ENCODE results near the gene GNG12. TPM values are rescaled to one million over a fixed set of nuclear protein-coding genes. Genes with fewer than 3 reads are reported as not detected.

Gene GNG12
- polyA plus RNA-seq, 1 donor (not counting 4 experiments of a cell fraction or from before 2014, with no cell fraction given) = 208 TPM

GRCh38 chr1:67715819-67716218, 117.4 kb downstream of the GNG12 start:
- Histone ChIP-seq H3K36me3 (ENCODE audit: control insufficient read depth in 2 of 2, extremely low read depth in 1 of 2, insufficient read depth in 2 of 2, low read length in 2 of 2) (peaks cover 0 to 3% of the 10 kb centered on the region in 2 experiments), H2AFZ (ENCODE audit: control insufficient read depth, low read length) (no peak overlapping the region), H3K27me3 (ENCODE audit: control insufficient read depth, extremely low read depth, insufficient read depth, low read length) (no peaks in the 10 kb centered on the region), H3K4me3 (ENCODE audit: control insufficient read depth in 2 of 3, extremely low read depth in 1 of 3, insufficient read depth in 2 of 3, low read depth in 1 of 3, low read length in 3 of 3) (no peak overlapping the region), H3K27ac (ENCODE audit: control insufficient read depth, insufficient read depth, low read length) (no peak overlapping the region), H3K9ac (ENCODE audit: control insufficient read depth, extremely low read depth, insufficient read depth, low read length) (no peak overlapping the region), H4K20me1 (ENCODE audit: control insufficient read depth, extremely low read depth, insufficient read depth, low read length) (no peaks in the 10 kb centered on the region), H3K9me1 (ENCODE audit: control insufficient read depth, extremely low read depth, insufficient read depth, low read length) (no peaks in the 10 kb centered on the region), H3K4me2 (ENCODE audit: control insufficient read depth, extremely low read depth, insufficient read depth, low read depth, low read length) (no peak overlapping the region), H3K79me2 (ENCODE audit: control insufficient read depth, insufficient read depth, low read length) (peaks cover 32% of the 10 kb centered on the region), H3K4me1 (ENCODE audit: control insufficient read depth, extremely low read depth, insufficient read depth, low read length) (peaks cover 58% of the 10 kb centered on the region), H3K9me3 (ENCODE audit: control insufficient read depth, low read depth, low read length) (no peaks in the 10 kb centered on the region)
- TF ChIP-seq CTCF (optimal IDR thresholded peaks at IDR 0.05 in 1 of 3, IDR thresholded peaks at IDR 0.05 in 1 of 3, conservative IDR thresholded peaks at IDR 0.05 in 1 of 3; ENCODE audit: extremely low read depth in 1 of 3, insufficient read depth in 2 of 3, low read length in 3 of 3) (no peak), EZH2 (IDR thresholded peaks at IDR 0.05; ENCODE audit: low read length) (no peak)
- DNase-seq (ENCODE audit: low read depth, low spot score) (no peak), FAIRE-seq (no peak)
- dilution Hi-C loops (cut with MboI; ENCODE audit: extremely low pct_ligation_motif_present, low sequenced_read_pairs) = no loop called here

- Histone ChIP-seq H3K9me1 (ENCODE audit: control insufficient read depth, extremely low read depth, insufficient read depth, low read length) (no peaks in the 10 kb centered on the region), H3K27ac (ENCODE audit: control insufficient read depth, insufficient read depth, low read length) (peak overlapping the region; percentile 62), H3K36me3 (ENCODE audit: control insufficient read depth in 2 of 2, extremely low read depth in 1 of 2, insufficient read depth in 2 of 2, low read length in 2 of 2) (peaks cover 0 to 3% of the 10 kb centered on the region in 2 experiments), H3K79me2 (ENCODE audit: control insufficient read depth, insufficient read depth, low read length) (peaks cover 23% of the 10 kb centered on the region), H4K20me1 (ENCODE audit: control insufficient read depth, extremely low read depth, insufficient read depth, low read length) (no peaks in the 10 kb centered on the region), H3K9me3 (ENCODE audit: control insufficient read depth, low read depth, low read length) (no peaks in the 10 kb centered on the region), H3K27me3 (ENCODE audit: control insufficient read depth, extremely low read depth, insufficient read depth, low read length) (no peaks in the 10 kb centered on the region), H3K4me1 (ENCODE audit: control insufficient read depth, extremely low read depth, insufficient read depth, low read length) (peaks cover 72% of the 10 kb centered on the region), H3K4me3 (ENCODE audit: control insufficient read depth in 2 of 3, extremely low read depth in 1 of 3, insufficient read depth in 2 of 3, low read depth in 1 of 3, low read length in 3 of 3) (peak overlapping the region in 1 of 3 experiments; percentile 22), H3K9ac (ENCODE audit: control insufficient read depth, extremely low read depth, insufficient read depth, low read length) (peak overlapping the region; percentile 52), H3K4me2 (ENCODE audit: control insufficient read depth, extremely low read depth, insufficient read depth, low read depth, low read length) (peak overlapping the region; percentile 50), H2AFZ (ENCODE audit: control insufficient read depth, low read length) (no peak overlapping the region)
- no peak for DNase-seq (ENCODE audit: low read depth, low spot score)
- FAIRE-seq = peak; percentile 59
- dilution Hi-C loops (cut with MboI; ENCODE audit: extremely low pct_ligation_motif_present, low sequenced_read_pairs) = no loop called here
- TF ChIP-seq CTCF (optimal IDR thresholded peaks at IDR 0.05 in 1 of 3, IDR thresholded peaks at IDR 0.05 in 1 of 3, conservative IDR thresholded peaks at IDR 0.05 in 1 of 3; ENCODE audit: extremely low read depth in 1 of 3, insufficient read depth in 2 of 3, low read length in 3 of 3) (no peak), EZH2 (IDR thresholded peaks at IDR 0.05; ENCODE audit: low read length) (no peak)
These were observed 120.0 kb downstream of the GNG12 start for GRCh38 chr1:67713057-67713846.

Measured in keratinocyte (primary cell).